Stomach (tissue), 9 donors: ENCODE measurements around the gene CCBE1. TPM values are rescaled to one million over a fixed set of nuclear protein-coding genes. Genes with fewer than 3 reads are reported as not detected.

Experiments
- DNase-seq, 2 donors: peaks; one replicate each; pipeline versions ENCODE4 v3.0.0 to v3.0.0-alpha.2; 2013 to 2019
- H3K27ac ChIP-seq, 5 donors: fragments of 200-600 bp in 4 of 5; sonication (generic) in 4 of 5; one replicate each; pipeline ENCODE4 v1.5.1; 2013 to 2019; ENCODE audit warnings: mild to moderate bottlenecking in 1 of 5, moderate library complexity in 1 of 5
- H3K27me3 ChIP-seq, 3 donors: fragments of 200-600 bp; sonication (generic); one replicate each; pipeline ENCODE4 v1.5.1; 2017 to 2019; ENCODE audit warnings: mixed run types in 1 of 3
- H3K36me3 ChIP-seq, 4 donors: fragments of 200-600 bp; sonication (generic); 1 replicate in 3 of 4; 2 replicates in 1 of 4; pipeline ENCODE4 v1.5.1; 2016 to 2019
- H3K4me1 ChIP-seq, 4 donors: fragments of 200-600 bp; sonication (generic); one replicate each; pipeline ENCODE4 v1.5.1; 2016 to 2019
- H3K4me3 ChIP-seq, 4 donors: fragments of 200-600 bp; sonication (generic) in 3 of 4; one replicate each; pipeline ENCODE4 v1.5.1; 2016 to 2019; ENCODE audit warnings: mild to moderate bottlenecking in 1 of 4
- H3K9me3 ChIP-seq, 4 donors: fragments of 200-600 bp; sonication (generic); one replicate each; pipeline ENCODE4 v1.5.1; 2016 to 2019
- EP300 ChIP-seq: sonication (generic); formaldehyde crosslinking; IDR thresholded peaks from one replicate; pipeline ENCODE4 v1.6.1; 2017; ENCODE audit warnings: antibody characterized with exemption
- POLR2A ChIP-seq, 4 donors: fragments of 450-650 bp; IDR thresholded peaks; one replicate each; pipeline ENCODE4 v1.6.1; 2016; ENCODE audit warnings: antibody characterized with exemption in 4 of 4, control low read depth in 2 of 4, mild to moderate bottlenecking in 1 of 4, moderate library complexity in 1 of 4
- POLR2AphosphoS5 ChIP-seq, 3 donors: sonication (generic); formaldehyde crosslinking; IDR thresholded peaks; one replicate each; pipeline ENCODE4 v1.6.1; 2016; ENCODE audit warnings: antibody characterized with exemption in 3 of 3
- WGBS, 5 donors: extraction: QIAGEN DNeasy Blood & Tissue Kit in 3 of 5; methylation state at CpG; one replicate each; pipeline versions ENCODE4 v1.1.5 to v1.1.7; 2013 to 2018; 5-methylcytosine and 5-hydroxymethylcytosine counted together
- intact Hi-C: fragments of 100-400 bp; cut with DNase I; formaldehyde crosslinking; loops from one replicate; pipeline ENCODE4 v1.15.1; 2023; ENCODE audit warnings: low total_unique reads
- polyA plus RNA-seq, 3 donors: library from polyadenylated mRNA; stranded (reverse); fragments of 200-250 nt; gene quantifications; one replicate each; pipeline ENCODE4 v1.2.3, GENCODE V29; 2013
- total RNA-seq, 5 donors: library from RNA; depleted of rRNA; stranded (reverse); fragments of >200 nt; gene quantifications; one replicate each; pipeline versions ENCODE4 v1.1.0 to v1.2.3, GENCODE V29; 2014 to 2016
- TF ChIP-seq, protein P1 (sequence below), 7 experiments: fragments of 450-650 bp in 4 of 7; fragments of 200-600 bp in 3 of 7; sonication (generic) in 3 of 7; IDR thresholded peaks; one replicate each; pipeline ENCODE4 v1.5.1; 2016 to 2019; ENCODE audit warnings: antibody characterized with exemption in 7 of 7, control low read depth in 2 of 7, mild to moderate bottlenecking in 1 of 7
- donor health status: healthy with polysubstance abuse.
- donor health status: Bipolar disorder and iron deficiency.
- donor health status: healthy.

CCBE1 gene
- total and polyA plus RNA-seq, 8 donors, result 0.29 to 4.0 (median 1.2) TPM

DNA sequence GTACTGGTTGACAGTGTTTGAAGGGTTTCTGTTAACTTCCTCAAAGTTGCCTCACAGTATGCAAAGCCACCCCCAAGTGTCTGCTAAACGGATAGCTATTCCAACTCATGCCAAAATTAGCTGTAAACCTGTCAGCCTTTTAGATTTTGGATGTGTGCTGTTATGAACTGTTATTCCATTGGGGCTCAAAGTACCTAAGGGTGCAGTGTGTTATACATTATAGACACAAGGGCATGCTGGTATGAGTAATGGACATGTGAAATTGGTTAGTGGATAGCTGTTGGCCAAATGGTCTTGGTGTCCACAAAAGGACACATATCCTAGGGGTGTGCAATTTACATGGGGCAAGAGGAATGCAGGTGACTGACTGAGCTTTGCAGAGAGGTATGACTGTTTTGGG is 33.7 kb upstream of the CCBE1 start:
- 55 to 71% (median 57%) methylated on average over 1 of the region's 1 CpG for WGBS, 5 donors
- no peaks in the 10 kb centered on the region for H3K9me3 ChIP-seq
- no peak for DNase-seq
- no peaks in the 10 kb centered on the region for H3K27me3 ChIP-seq
- no peak overlapping the region for H3K27ac ChIP-seq
- H3K36me3 ChIP-seq, result no peaks in the 10 kb centered on the region
- no peaks in the 10 kb centered on the region for H3K4me1 ChIP-seq
- intact Hi-C loops, result no loop called here
- TF ChIP-seq POLR2AphosphoS5 (IDR thresholded peaks at IDR 0.05) (no peak), POLR2A (IDR thresholded peaks at IDR 0.05) (no peak)
- TF ChIP-seq, protein P1, sequence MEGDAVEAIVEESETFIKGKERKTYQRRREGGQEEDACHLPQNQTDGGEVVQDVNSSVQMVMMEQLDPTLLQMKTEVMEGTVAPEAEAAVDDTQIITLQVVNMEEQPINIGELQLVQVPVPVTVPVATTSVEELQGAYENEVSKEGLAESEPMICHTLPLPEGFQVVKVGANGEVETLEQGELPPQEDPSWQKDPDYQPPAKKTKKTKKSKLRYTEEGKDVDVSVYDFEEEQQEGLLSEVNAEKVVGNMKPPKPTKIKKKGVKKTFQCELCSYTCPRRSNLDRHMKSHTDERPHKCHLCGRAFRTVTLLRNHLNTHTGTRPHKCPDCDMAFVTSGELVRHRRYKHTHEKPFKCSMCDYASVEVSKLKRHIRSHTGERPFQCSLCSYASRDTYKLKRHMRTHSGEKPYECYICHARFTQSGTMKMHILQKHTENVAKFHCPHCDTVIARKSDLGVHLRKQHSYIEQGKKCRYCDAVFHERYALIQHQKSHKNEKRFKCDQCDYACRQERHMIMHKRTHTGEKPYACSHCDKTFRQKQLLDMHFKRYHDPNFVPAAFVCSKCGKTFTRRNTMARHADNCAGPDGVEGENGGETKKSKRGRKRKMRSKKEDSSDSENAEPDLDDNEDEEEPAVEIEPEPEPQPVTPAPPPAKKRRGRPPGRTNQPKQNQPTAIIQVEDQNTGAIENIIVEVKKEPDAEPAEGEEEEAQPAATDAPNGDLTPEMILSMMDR (IDR thresholded peaks at IDR 0.05), result no peak
- no peak overlapping the region for H3K4me3 ChIP-seq

GRCh38 chr18:59729781-59730180 is 32.6 kb upstream of the CCBE1 start:
- H3K27me3 ChIP-seq, result no peaks in the 10 kb centered on the region
- H3K9me3 ChIP-seq, result no peaks in the 10 kb centered on the region
- TF ChIP-seq POLR2A (IDR thresholded peaks at IDR 0.05) (no peak), POLR2AphosphoS5 (IDR thresholded peaks at IDR 0.05) (no peak), EP300 (no peak)
- TF ChIP-seq, protein P1 (IDR thresholded peaks at IDR 0.05), result no peak
- no peaks in the 10 kb centered on the region for H3K36me3 ChIP-seq
- DNase-seq, result no peak
- intact Hi-C loops, result no loop called here
- no peaks in the 10 kb centered on the region for H3K4me1 ChIP-seq
- no peak overlapping the region for H3K4me3 ChIP-seq
- H3K27ac ChIP-seq, result no peak overlapping the region
- 72 to 93% (median 79%) methylated on average over 3 of the region's 3 CpGs for WGBS, 5 donors

GRCh38 chr18:59728816-59729215 is 31.6 kb upstream of the CCBE1 start:
- Histone ChIP-seq H3K9me3 (no peaks in the 10 kb centered on the region), H3K27me3 (no peaks in the 10 kb centered on the region), H3K4me1 (no peaks in the 10 kb centered on the region), H3K27ac (no peak overlapping the region), H3K4me3 (no peak overlapping the region), H3K36me3 (no peaks in the 10 kb centered on the region)
- TF ChIP-seq EP300 (no peak), POLR2AphosphoS5 (IDR thresholded peaks at IDR 0.05) (no peak), POLR2A (IDR thresholded peaks at IDR 0.05) (no peak)
- TF ChIP-seq, protein P1 (IDR thresholded peaks at IDR 0.05), result no peak
- intact Hi-C loops, result no loop called here
- DNase-seq, result no peak
- 62 to 80% (median 71%) methylated on average over 5 of the region's 5 CpGs for WGBS, 5 donors

DNA sequence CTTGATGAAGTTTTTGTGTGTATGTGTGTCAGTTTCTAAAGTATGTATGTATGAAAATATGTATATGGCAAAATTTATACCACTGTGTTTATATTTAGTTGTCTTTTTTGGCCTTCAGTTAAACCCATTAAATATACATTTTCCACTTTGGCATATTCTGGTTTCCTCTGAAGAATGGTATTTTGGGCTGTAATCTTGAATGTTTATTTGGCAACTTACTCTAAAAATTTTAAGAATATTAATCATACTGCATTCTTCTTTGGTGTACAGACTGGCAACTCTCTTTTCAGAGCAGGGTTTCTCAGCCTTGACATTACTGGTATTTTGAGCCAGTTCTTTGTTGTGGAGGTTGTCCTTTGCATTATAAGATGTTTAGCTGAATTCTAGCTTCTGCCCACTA is 27.9 kb upstream of the CCBE1 start:
- Histone ChIP-seq H3K27me3 (no peaks in the 10 kb centered on the region), H3K9me3 (no peaks in the 10 kb centered on the region), H3K27ac (no peak overlapping the region), H3K4me1 (no peaks in the 10 kb centered on the region), H3K36me3 (no peaks in the 10 kb centered on the region), H3K4me3 (no peak overlapping the region)
- no peak for DNase-seq
- no peak for TF ChIP-seq POLR2A (IDR thresholded peaks at IDR 0.05)
- no peak for TF ChIP-seq POLR2AphosphoS5 (IDR thresholded peaks at IDR 0.05)
- no peak for TF ChIP-seq EP300
- TF ChIP-seq, protein P1 (IDR thresholded peaks at IDR 0.05), result no peak
- intact Hi-C loops, result no loop called here
